Type B pancreatic cell (in vitro differentiated cells): ENCODE results near the gene PNPLA7. TPM values are rescaled to one million over a fixed set of nuclear protein-coding genes. Genes with fewer than 3 reads are reported as not detected.

ENCODE experiments used
- DNase-seq: peaks from one replicate; pipeline ENCODE4 v3.0.0; 2021; ENCODE audit warnings: mixed read lengths; ENCODE audit not compliant: unreplicated experiment; ENCODE audit errors: extremely low spot score
- H3K27ac Mint-ChIP-seq: 2 replicates; pipeline ENCODE4 v1.8.0; 2021; ENCODE audit warnings: mild to moderate bottlenecking, mixed read lengths
- H3K27me3 Mint-ChIP-seq: 2 replicates; pipeline ENCODE4 v1.8.0; 2021; ENCODE audit warnings: mixed read lengths
- H3K36me3 Mint-ChIP-seq: 2 replicates; pipeline ENCODE4 v1.8.0; 2021; ENCODE audit warnings: mixed read lengths
- H3K4me1 Mint-ChIP-seq: one replicate; pipeline ENCODE4 v1.8.0; 2021; ENCODE audit warnings: mixed read lengths; ENCODE audit not compliant: unreplicated experiment
- H3K4me3 Mint-ChIP-seq: 2 replicates; pipeline ENCODE4 v1.8.0; 2021; ENCODE audit warnings: mild to moderate bottlenecking, mixed read lengths
- H3K9me3 Mint-ChIP-seq: 2 replicates; pipeline ENCODE4 v1.8.0; 2021; ENCODE audit warnings: mixed read lengths
- total RNA-seq: library from RNA; stranded (reverse); gene quantifications from 2 replicates; pipeline ENCODE4 v1.2.1, GENCODE V29; 2021; ENCODE audit warnings: low replicate concordance
- TF ChIP-seq, protein P1 (sequence below): fragments of 200-600 bp; sonication (generic); conservative IDR thresholded peaks from 2 replicates; pipeline ENCODE4 v1.5.0; 2021; ENCODE audit warnings: antibody characterized with exemption, mild to moderate bottlenecking

Gene PNPLA7
- total RNA-seq, 1 donor from 2014 or later = 3.1 TPM

DNA sequence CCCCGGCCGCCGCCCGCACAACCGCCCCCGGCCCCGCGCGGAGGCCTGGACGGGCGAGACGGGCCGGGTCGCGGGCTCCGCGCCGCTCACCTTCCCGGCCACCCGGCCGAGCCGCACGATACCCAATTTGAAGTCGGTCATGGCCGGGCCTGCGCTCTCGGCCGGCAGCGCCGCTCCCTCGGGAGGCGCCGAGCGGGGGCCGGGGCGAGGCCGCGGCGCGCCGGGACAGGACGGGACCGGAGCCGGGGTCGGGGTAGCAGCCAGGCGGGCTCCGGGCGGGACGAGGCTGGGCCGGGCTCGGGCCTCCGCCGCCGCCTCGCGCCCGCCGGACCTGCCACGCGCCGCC lies 39.9 kb upstream of the PNPLA7 start:
- Mint-ChIP-seq H3K27ac (no peak overlapping the region), H3K4me1 (no peaks in the 10 kb centered on the region), H3K36me3 (peaks cover 6% of the 10 kb centered on the region), H3K9me3 (no peaks in the 10 kb centered on the region), H3K27me3 (no peaks in the 10 kb centered on the region), H3K4me3 (no peak overlapping the region)
- DNase-seq = no peak
- TF ChIP-seq, protein P1, sequence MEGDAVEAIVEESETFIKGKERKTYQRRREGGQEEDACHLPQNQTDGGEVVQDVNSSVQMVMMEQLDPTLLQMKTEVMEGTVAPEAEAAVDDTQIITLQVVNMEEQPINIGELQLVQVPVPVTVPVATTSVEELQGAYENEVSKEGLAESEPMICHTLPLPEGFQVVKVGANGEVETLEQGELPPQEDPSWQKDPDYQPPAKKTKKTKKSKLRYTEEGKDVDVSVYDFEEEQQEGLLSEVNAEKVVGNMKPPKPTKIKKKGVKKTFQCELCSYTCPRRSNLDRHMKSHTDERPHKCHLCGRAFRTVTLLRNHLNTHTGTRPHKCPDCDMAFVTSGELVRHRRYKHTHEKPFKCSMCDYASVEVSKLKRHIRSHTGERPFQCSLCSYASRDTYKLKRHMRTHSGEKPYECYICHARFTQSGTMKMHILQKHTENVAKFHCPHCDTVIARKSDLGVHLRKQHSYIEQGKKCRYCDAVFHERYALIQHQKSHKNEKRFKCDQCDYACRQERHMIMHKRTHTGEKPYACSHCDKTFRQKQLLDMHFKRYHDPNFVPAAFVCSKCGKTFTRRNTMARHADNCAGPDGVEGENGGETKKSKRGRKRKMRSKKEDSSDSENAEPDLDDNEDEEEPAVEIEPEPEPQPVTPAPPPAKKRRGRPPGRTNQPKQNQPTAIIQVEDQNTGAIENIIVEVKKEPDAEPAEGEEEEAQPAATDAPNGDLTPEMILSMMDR = no peak

GRCh38 chr9:137589441-137590122 lies 39.4 kb upstream of the PNPLA7 start:
- no peak for DNase-seq
- Mint-ChIP-seq H3K27ac (peak overlapping the region; percentile 89), H3K4me1 (no peaks in the 10 kb centered on the region)

DNA sequence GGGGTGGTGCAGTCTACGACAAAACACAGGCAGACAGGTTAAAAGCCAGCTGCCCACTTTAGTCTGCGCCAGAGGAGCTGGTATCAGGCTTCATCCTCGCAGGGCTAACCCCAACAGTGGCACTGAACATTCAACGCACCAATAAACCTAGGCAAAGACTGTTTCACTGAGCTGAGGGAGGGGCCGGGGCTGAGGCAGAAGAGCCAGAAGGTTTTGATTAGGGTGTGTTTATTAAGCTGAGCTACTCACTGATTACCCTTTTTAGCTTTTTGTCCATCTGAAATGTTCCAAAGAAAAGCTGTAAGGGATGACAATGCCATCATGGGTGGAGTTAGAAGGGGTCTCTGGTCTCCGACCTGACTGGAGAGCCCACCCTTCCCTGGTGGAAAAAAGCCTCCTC lies 38.7 kb upstream of the PNPLA7 start:
- H3K9me3 Mint-ChIP-seq = no peaks in the 10 kb centered on the region

More at GRCh38 chr9:137589441-137590122, 39.4 kb upstream of the PNPLA7 start:
- Mint-ChIP-seq H3K27me3 (no peaks in the 10 kb centered on the region), H3K9me3 (no peaks in the 10 kb centered on the region), H3K4me3 (peak overlapping the region; percentile 92), H3K36me3 (peaks cover 6% of the 10 kb centered on the region)
- TF ChIP-seq, protein P1 = no peak

DNA sequence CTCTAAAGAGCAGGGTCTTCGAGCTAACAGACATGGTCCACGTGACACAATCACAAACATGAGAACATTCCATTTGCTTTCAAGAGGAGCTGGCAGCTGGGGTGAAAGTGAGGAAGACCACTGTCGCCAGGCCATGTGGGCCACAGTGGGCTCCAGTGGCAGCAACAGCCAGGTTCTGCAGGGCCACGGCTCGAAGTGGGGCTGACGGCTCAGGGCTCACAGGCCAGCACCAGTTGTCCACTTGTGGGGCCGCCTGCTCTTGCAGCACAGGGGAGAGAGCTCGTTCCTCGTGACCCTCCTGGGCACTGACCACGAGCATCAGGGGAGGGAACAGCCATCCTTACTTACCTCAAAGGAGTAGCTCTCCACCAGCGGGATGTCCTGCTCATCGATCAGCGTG lies 38.1 kb upstream of the PNPLA7 start:
- Mint-ChIP-seq H3K27me3 (no peaks in the 10 kb centered on the region), H3K36me3 (peaks cover 6% of the 10 kb centered on the region), H3K4me1 (no peaks in the 10 kb centered on the region), H3K27ac (no peak overlapping the region), H3K9me3 (no peaks in the 10 kb centered on the region), H3K4me3 (peak overlapping the region; percentile 92)
- TF ChIP-seq, protein P1 = no peak
- no peak for DNase-seq

More for the DNA sequence above, 38.7 kb upstream of the PNPLA7 start:
- no peak for DNase-seq
- peaks cover 6% of the 10 kb centered on the region for H3K36me3 Mint-ChIP-seq
- H3K27ac Mint-ChIP-seq = peak overlapping the region; percentile 89
- H3K27me3 Mint-ChIP-seq = no peaks in the 10 kb centered on the region
- TF ChIP-seq, protein P1 = no peak
- no peaks in the 10 kb centered on the region for H3K4me1 Mint-ChIP-seq
- peak overlapping the region; percentile 92 for H3K4me3 Mint-ChIP-seq

DNA sequence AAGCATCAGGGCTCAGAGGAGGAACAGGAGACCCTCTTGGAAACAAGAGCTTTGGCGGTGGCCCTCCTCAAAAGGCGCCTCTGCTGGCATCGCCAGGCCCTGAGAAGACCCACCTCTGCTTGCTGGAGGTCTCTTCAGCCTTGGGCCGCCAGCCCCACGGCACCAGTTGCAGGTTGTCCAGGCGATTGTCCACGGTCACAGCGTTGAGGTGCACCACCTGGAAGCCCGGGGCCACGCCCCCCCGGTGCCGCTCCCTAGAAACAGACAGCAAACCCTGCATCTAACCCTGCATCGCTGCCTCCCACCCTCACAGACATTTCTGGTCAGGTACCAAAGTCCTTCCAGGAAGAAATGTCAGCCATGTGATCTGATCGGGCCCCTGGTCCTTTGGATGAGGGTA lies 36.7 kb upstream of the PNPLA7 start:
- TF ChIP-seq, protein P1 = no peak
- H3K27me3 Mint-ChIP-seq = no peaks in the 10 kb centered on the region
- no peak for DNase-seq
- no peaks in the 10 kb centered on the region for H3K9me3 Mint-ChIP-seq
- H3K36me3 Mint-ChIP-seq = peaks cover 6% of the 10 kb centered on the region
- H3K27ac Mint-ChIP-seq = no peak overlapping the region
- no peaks in the 10 kb centered on the region for H3K4me1 Mint-ChIP-seq
- H3K4me3 Mint-ChIP-seq = no peak overlapping the region
